Lung (tissue), 12 donors: ENCODE results near the gene UQCC5. TPM values are rescaled to one million over a fixed set of nuclear protein-coding genes. Genes with fewer than 3 reads are reported as not detected.

Experiments used
- ATAC-seq: fragments of 200-7000 bp; cut with Tn5 transposase; one replicate; pipeline ENCODE4 v1.9.1; 2020; ENCODE audit warnings: moderate number of reproducible peaks; ENCODE audit not compliant: insufficient read depth, low FRiP score
- DNase-seq, 3 donors: peaks; one replicate each; pipeline ENCODE4 v3.0.0-alpha.2; 2013 to 2017
- H3K27ac ChIP-seq, 2 donors: one replicate each; pipeline ENCODE4 v1.5.1; 2013; ENCODE audit warnings: mild to moderate bottlenecking in 2 of 2, moderate library complexity in 2 of 2, control low read depth in 1 of 2, inconsistent platforms in 1 of 2, low read depth in 1 of 2, low read length in 1 of 2
- H3K27me3 ChIP-seq, 3 donors: one replicate each; pipeline ENCODE4 v1.5.1; 2013; ENCODE audit warnings: low read length in 2 of 3; ENCODE audit not compliant: control insufficient read depth in 3 of 3, insufficient read depth in 3 of 3
- H3K36me3 ChIP-seq, 4 donors: one replicate each; pipeline ENCODE4 v1.5.1; 2013; ENCODE audit warnings: low read length in 4 of 4, mild to moderate bottlenecking in 1 of 4, moderate library complexity in 1 of 4; ENCODE audit not compliant: control insufficient read depth in 4 of 4, insufficient read depth in 4 of 4
- H3K4me1 ChIP-seq, 5 donors: one replicate each; pipeline ENCODE4 v1.5.1; 2013; ENCODE audit warnings: low read length in 5 of 5, mild to moderate bottlenecking in 2 of 5, moderate library complexity in 1 of 5; ENCODE audit not compliant: control insufficient read depth in 5 of 5, insufficient read depth in 5 of 5
- H3K4me3 ChIP-seq: one replicate; pipeline ENCODE4 v1.5.1; 2013; ENCODE audit warnings: mild to moderate bottlenecking, control low read depth, moderate library complexity
- H3K9ac ChIP-seq, 2 donors: one replicate each; pipeline ENCODE4 v1.5.1; 2013; ENCODE audit warnings: low read length in 2 of 2, control low read depth in 1 of 2; ENCODE audit not compliant: insufficient read depth in 1 of 2
- H3K9me3 ChIP-seq, 4 donors: one replicate each; pipeline ENCODE4 v1.5.1; 2013; ENCODE audit warnings: low read length in 3 of 4, mild to moderate bottlenecking in 1 of 4, moderate library complexity in 1 of 4; ENCODE audit not compliant: control insufficient read depth in 4 of 4, insufficient read depth in 3 of 4
- CTCF ChIP-seq: IDR thresholded peaks from 2 replicates; pipeline ENCODE4 v1.5.1; 2012; ENCODE audit warnings: mild to moderate bottlenecking; ENCODE audit errors: control extremely low read depth, extremely low read depth
- WGBS, 2 donors: extraction: QIAGEN DNeasy Blood & Tissue Kit; methylation state at CpG; one replicate each; pipeline ENCODE4 v1.1.7; 2013; 5-methylcytosine and 5-hydroxymethylcytosine counted together
- polyA plus RNA-seq, 2 donors: library from polyadenylated mRNA; stranded (reverse); fragments of 200-250 nt; gene quantifications; one replicate each; pipeline ENCODE4 v1.2.1, GENCODE V29; 2013
- total RNA-seq, 2 donors: library from RNA; depleted of rRNA in 1 of 2; stranded (reverse); fragments of >200 nt in 1 of 2; gene quantifications; one replicate each; pipeline ENCODE4 v1.2.1, GENCODE V29; 2014 to 2021
- donor health status: control.
- donor health status: control.
- donor health status: Bipolar disorder and iron deficiency.
- donor health status: healthy.
- donor health status: DM: yes; HTN: yes; CAD: no.

UQCC5 gene
- total and polyA plus RNA-seq, 4 donors = 3.1 to 104 (median 25.9) TPM

- whole genome bisulfite sequencing, 2 donors = 84 to 87% methylated on average over 5 of the region's 5 CpGs
- no peak overlapping the region for H3K27ac ChIP-seq
- no peak overlapping the region for H3K9ac ChIP-seq
- DNase-seq = no peak
- H3K4me1 ChIP-seq = peaks cover 0 to 10% (median 0%) of the 10 kb centered on the region in 5 donors
- no peaks in the 10 kb centered on the region for H3K27me3 ChIP-seq
- peaks cover 0 to 2% (median 0%) of the 10 kb centered on the region in 4 donors for H3K9me3 ChIP-seq
- TF ChIP-seq CTCF = no peak
- no peak for ATAC-seq
- H3K36me3 ChIP-seq = peaks cover 21 to 49% (median 40%) of the 10 kb centered on the region in 4 donors
- no peak overlapping the region for H3K4me3 ChIP-seq
These were observed 17.8 kb downstream of the UQCC5 start for GRCh38 chr3:52554026-52554755.

GRCh38 chr3:52555056-52555455, 18.7 kb downstream of the UQCC5 start:
- H3K27ac ChIP-seq = no peak overlapping the region
- H3K27me3 ChIP-seq = no peaks in the 10 kb centered on the region
- 93 to 97% methylated on average over 1 of the region's 1 CpG for whole genome bisulfite sequencing, 2 donors
- no peak overlapping the region for H3K4me3 ChIP-seq
- DNase-seq (no peak), ATAC-seq (no peak)
- peaks cover 20 to 53% (median 40%) of the 10 kb centered on the region in 4 donors for H3K36me3 ChIP-seq
- no peak for TF ChIP-seq CTCF
- no peak overlapping the region for H3K9ac ChIP-seq
- peaks cover 0 to 10% (median 0%) of the 10 kb centered on the region in 5 donors for H3K4me1 ChIP-seq
- peaks cover 0 to 2% (median 0%) of the 10 kb centered on the region in 4 donors for H3K9me3 ChIP-seq

- no peak overlapping the region for H3K9ac ChIP-seq
- peaks cover 22 to 43% (median 31%) of the 10 kb centered on the region in 4 donors for H3K36me3 ChIP-seq
- TF ChIP-seq CTCF = no peak
- no peaks in the 10 kb centered on the region for H3K27me3 ChIP-seq
- H3K27ac ChIP-seq = no peak overlapping the region
- H3K9me3 ChIP-seq = no peaks in the 10 kb centered on the region
- H3K4me3 ChIP-seq = no peak overlapping the region
- no peak for ATAC-seq
- DNase-seq = no peak
- H3K4me1 ChIP-seq = peaks cover 0 to 7% (median 0%) of the 10 kb centered on the region in 5 donors
- WGBS, 2 donors = 91 to 92% methylated on average over 9 of the region's 9 CpGs
These were observed 20.9 kb downstream of the UQCC5 start for GRCh38 chr3:52557011-52557960.
